ENCODE results near the gene GFRA4. TPM values are rescaled to one million over a fixed set of nuclear protein-coding genes. Genes with fewer than 3 reads are reported as not detected.

Gene GFRA4
- total and polyA plus RNA-seq, 12 donors: not detected

- Histone ChIP-seq H3K27ac (no peak overlapping the region), H3K4me1 (replicated peaks in 1 of 2) (no peaks in the 10 kb centered on the region), H3K27me3 (no peaks in the 10 kb centered on the region), H3K4me3 (no peak overlapping the region), H3K36me3 (replicated peaks in 1 of 2) (no peaks in the 10 kb centered on the region), H3K9me3 (replicated peaks in 1 of 3) (no peaks in the 10 kb centered on the region)
- WGBS, 4 donors: 72 to 83% (median 79%) methylated on average over 6 to 13 of the region's 13 CpGs
- intact Hi-C loops (cut with DNase I): no loop called here
- TF ChIP-seq POLR2A (IDR thresholded peaks at IDR 0.05) (no peak), CTCF (IDR thresholded peaks at IDR 0.05) (no peak)
- DNase-seq: no peak
These were observed 38.1 kb upstream of the GFRA4 start for GRCh38 chr20:3701061-3701998.

- DNase-seq: no peak
- intact Hi-C loops (cut with DNase I): no loop called here
- Histone ChIP-seq H3K4me3 (no peak overlapping the region), H3K27ac (no peak overlapping the region), H3K27me3 (no peaks in the 10 kb centered on the region), H3K4me1 (replicated peaks in 1 of 2) (no peaks in the 10 kb centered on the region), H3K9me3 (replicated peaks in 1 of 3) (no peaks in the 10 kb centered on the region), H3K36me3 (replicated peaks in 1 of 2) (no peaks in the 10 kb centered on the region)
- WGBS, 4 donors: 84 to 93% (median 88%) methylated on average over 14 to 16 of the region's 16 CpGs; no CpG with 5 or more reads in 1 of the 4 donors
- TF ChIP-seq CTCF (IDR thresholded peaks at IDR 0.05) (no peak), POLR2A (IDR thresholded peaks at IDR 0.05) (no peak)
These were observed 35.8 kb upstream of the GFRA4 start for GRCh38 chr20:3699037-3699436.

GRCh38 chr20:3698591-3699001 is 35.4 kb upstream of the GFRA4 start:
- peak in 1 of 7 donors; percentile 13 for DNase-seq
- 75 to 85% (median 82%) methylated on average over 1 to 6 of the region's 6 CpGs for WGBS, 4 donors
- Histone ChIP-seq H3K36me3 (replicated peaks in 1 of 2) (no peaks in the 10 kb centered on the region), H3K4me3 (no peak overlapping the region), H3K4me1 (replicated peaks in 1 of 2) (no peaks in the 10 kb centered on the region), H3K9me3 (replicated peaks in 1 of 3) (no peaks in the 10 kb centered on the region), H3K27ac (no peak overlapping the region), H3K27me3 (no peaks in the 10 kb centered on the region)
- TF ChIP-seq POLR2A (IDR thresholded peaks at IDR 0.05) (no peak), CTCF (IDR thresholded peaks at IDR 0.05) (no peak)
- intact Hi-C loops (cut with DNase I): no loop called here

- TF ChIP-seq CTCF (IDR thresholded peaks at IDR 0.05): no peak
- no peak for TF ChIP-seq POLR2A (IDR thresholded peaks at IDR 0.05)
These were observed 34.5 kb upstream of the GFRA4 start for GRCh38 chr20:3697588-3698305.

More at GRCh38 chr20:3697588-3698305, 34.5 kb upstream of the GFRA4 start:
- no peaks in the 10 kb centered on the region for H3K4me1 ChIP-seq (replicated peaks in 1 of 2)
- H3K4me3 ChIP-seq: no peak overlapping the region
- H3K36me3 ChIP-seq (replicated peaks in 1 of 2): no peaks in the 10 kb centered on the region
- no peak overlapping the region for H3K27ac ChIP-seq
- no peaks in the 10 kb centered on the region for H3K27me3 ChIP-seq
- WGBS, 4 donors: 71 to 81% (median 76%) methylated on average over 9 to 18 of the region's 18 CpGs
- no peak for DNase-seq
- intact Hi-C loops (cut with DNase I): no loop called here
- no peaks in the 10 kb centered on the region for H3K9me3 ChIP-seq (replicated peaks in 1 of 3)

All from adrenal gland (tissue), 12 donors.